HK-2 (cell line): ENCODE measurements around the gene THBS1.

Experiments used
- DNase-seq: peaks from one replicate; pipeline ENCODE4 v3.0.0-alpha.2; 2018; ENCODE audit not compliant: unreplicated experiment

THBS1 gene

DNA sequence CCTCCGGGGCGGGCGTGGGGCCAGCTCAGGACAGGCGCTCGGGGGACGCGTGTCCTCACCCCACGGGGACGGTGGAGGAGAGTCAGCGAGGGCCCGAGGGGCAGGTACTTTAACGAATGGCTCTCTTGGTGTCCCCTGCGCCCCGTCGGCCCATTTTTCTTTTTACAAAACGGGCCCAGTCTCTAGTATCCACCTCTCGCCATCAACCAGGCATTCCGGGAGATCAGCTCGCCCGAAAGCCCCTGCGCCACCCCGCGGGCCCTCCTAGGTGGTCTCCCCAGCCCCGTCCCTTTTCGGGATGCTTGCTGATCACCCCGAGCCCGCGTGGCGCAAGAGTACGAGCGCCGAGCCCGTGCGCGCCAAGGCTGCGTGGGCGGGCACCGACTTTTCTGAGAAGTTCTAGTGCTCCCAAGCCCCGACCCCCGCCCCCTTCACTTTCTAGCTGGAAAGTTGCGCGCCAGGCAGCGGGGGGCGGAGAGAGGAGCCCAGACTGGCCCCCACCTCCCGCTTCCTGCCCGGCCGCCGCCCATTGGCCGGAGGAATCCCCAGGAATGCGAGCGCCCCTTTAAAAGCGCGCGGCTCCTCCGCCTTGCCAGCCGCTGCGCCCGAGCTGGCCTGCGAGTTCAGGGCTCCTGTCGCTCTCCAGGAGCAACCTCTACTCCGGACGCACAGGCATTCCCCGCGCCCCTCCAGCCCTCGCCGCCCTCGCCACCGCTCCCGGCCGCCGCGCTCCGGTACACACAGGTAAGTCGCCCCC lies at the start of gene THBS1:
Gene THBS1, plus strand, starts transcription at position 595 of the 757 bp plus-strand sequence. CDS start 779 bp downstream, outside the sequence.
- peak; percentile 91 for DNase-seq

DNA sequence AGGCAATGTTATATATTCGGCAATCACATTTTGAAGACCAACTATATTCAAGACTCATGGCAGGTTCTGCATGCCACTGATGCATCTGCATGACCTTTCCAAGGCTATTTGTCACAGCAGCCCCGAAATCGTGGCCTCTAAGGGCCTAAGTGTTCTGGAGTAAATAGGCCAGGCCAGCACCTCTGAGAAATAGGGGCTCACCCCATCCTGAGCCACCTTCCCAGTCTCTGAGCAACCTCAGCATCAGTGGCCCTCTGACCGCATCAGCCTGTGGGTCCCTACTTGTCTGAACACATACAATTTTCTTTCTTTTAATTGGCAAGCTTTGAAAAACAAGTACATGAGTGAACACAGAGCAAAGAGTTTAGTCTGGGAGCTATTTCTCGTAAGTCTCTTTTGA lies 45.9 kb upstream of the THBS1 start:
- DNase-seq: no peak

DNA sequence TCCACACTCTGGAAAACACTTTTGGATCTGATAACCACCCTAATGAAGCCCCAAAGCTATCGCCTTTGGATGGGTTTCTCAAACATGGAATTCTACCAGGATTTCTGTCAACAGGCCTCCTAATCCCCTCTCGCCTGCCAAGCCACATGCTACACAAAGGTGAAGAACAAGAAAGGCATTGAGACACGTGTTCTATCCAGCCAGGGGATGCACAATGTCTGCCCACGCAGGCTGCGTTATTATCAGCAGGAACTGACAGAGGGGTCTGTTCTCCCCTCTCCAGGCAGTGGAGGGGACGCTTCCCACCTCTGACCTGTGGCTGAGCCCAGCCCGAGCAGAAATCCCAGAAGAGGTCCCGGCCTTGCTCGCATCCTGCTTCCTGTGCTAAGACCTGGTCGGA lies 45.4 kb upstream of the THBS1 start:
- DNase-seq: no peak

DNA sequence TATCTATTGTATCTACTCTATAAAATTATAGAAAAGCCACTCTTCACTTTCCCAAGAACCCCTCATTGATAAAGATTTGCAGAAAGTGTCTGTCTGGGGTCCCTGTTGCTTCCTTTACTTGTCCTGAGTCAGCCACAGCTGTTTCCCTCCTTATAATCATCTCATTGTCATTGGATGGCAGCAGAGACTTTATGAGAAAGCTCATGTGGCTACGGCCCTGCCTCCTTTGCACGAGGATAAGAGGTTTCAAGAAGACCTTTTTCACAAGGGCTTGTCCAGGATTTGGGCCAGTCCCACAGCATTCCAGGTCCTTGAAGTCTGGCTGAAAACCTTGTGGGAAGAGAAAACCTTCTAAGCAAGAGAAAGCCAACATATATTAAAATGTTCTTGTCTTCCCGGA lies 41.9 kb upstream of the THBS1 start:
- DNase-seq: no peak

DNA sequence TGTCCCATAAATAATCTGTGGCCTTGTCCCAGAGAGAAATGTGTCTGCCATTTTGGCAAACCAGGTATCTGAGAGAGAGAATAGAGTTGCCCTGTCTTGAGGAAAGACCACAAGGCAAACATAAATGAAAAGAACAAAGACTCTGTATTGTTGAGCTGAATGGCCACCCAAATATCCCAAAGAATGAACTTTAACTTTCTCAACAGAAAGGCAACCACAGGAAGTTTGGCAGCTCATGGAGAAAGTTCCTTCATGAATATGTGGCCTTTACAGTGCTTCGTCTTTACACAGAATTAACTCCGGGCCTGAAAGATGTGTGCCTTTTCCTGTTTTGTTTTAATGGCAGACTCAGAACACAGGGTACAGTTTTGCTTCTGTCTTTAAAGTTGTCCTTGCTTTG lies 41.4 kb upstream of the THBS1 start:
- DNase-seq: no peak

DNA sequence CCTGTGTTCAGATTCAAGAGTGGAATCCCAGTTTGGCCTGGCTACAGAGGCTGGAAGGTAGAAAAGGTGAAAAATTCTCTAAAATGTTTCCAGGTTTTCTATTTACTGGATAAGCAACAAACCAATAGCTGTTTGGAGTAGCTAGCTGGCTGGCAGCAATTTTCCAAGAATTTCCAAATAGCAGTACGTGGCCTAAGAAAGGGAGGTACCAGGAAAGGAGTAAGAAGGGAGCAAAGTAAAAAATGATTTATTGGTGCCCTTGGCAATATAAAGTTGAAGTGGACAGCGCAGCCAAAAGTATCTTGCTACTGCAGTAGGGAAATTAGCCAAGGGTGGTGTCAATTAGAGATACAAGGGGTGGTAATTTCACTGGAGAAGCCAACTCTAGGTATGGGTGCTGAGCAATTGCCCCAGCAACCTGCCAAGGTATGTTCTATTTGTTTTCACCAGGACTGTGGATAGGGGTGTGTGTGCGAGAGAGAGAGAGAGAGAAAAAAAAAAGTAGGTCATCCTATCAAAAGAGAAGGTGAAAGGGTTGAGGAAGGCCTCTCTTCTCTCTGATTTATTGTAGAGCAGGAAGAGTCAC lies 40.8 kb upstream of the THBS1 start:
- DNase-seq: no peak

DNA sequence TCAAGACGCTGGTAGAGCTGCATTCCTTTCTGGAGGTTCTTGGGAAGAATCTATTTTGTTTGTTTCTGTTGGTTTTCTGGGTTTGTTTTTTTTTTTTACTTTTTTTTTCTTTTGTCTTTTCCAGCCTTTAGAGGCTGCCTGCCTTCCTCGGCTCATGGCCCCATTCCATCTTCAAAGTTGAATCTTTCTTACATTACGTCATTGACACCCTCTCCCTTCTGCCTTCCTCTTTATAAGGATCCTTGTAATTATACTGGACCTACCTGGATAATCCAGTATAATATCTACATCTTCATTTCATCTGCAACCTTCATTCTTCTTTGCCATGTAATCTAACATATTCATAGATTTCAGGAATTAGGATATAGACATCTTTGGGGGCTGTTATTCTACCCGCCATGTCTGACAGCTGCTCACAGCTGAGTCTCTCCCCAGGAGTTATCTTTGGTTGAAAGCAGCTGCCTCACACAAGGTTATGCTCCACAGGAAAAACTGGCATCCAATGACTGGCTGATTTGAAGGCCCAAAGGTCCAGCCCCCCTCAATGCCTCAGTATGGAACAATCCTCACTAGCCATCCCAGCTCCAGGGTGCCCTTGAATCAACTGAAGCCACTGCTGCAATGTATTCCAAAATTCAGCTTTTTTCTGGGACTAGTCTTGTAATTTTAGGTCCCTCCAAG lies 38.4 kb upstream of the THBS1 start:
- DNase-seq: no peak

DNA sequence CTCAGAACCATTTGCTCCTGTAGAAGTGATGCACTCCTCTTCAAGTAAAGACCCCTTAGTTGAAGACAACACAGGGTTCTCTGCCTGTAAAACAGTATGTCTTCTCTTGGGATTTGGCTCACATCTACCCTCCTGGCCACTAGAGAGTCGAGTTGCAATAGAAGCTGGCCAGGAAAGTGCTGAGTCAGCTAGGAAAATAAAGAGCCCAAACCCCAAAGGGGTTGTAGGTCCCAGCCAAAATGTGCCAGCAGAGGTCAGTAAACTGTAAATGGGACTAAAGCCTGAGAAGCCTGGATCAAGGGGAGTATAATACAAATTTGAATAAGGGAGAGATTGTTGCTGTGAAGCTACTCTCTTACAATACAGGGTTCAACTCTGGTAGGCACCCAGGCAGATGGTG lies 37.2 kb upstream of the THBS1 start:
- no peak for DNase-seq

DNA sequence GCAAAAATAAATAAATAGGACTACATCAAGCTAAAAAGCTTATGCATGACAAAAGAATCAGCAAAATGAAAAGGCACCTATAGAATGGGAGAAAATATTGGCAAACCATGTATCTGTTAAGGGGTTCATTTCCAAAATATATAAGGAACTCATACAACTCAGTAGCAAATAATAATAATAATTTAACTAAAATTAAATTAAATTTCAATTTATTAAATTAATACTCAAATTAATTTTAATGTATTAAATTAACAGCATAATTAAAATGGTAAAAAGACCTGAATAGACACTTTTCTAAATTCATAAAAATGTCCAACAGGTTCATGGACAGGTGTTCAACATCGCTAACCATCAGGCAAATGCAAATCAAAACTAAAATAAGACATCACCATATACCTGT lies 34.0 kb upstream of the THBS1 start:
- DNase-seq: no peak

DNA sequence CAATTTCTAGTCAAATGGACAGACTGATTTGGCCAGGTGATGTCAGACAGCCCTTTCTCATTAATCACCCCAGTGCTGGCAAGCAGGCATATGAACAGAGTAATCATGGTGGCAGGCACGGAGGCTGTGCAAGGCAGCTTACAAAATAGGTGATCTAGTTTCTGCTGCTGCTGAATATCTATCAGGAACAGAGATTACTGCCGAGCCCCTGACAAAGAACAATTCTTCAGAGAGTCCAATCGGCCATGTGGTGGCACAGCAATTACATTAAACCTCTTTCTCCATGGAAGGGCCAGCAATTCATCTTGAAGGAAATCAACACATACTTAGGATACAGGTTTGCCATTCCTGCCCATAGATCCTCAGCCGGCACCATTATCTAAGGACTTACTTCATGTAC lies 32.3 kb upstream of the THBS1 start:
- no peak for DNase-seq

DNA sequence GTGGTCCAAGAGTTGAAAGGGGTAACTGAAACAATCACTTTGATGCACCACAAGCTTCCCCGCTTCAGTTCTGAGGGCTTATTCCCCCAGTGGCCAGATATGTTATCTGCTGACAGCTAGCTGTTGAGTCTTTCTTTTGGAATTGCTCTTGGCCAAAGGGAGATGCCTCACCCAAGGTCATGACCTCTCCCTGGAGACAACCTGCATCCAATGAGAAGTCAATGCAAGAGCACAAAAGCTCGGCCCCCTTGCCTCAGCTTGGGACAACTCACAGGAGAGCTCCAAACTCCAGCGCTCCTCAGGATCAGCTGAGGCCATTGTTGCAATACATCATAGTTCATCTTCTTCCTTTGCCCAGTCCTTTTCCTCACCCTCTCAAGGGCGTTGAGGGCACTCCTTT lies 31.0 kb upstream of the THBS1 start:
- DNase-seq: no peak

DNA sequence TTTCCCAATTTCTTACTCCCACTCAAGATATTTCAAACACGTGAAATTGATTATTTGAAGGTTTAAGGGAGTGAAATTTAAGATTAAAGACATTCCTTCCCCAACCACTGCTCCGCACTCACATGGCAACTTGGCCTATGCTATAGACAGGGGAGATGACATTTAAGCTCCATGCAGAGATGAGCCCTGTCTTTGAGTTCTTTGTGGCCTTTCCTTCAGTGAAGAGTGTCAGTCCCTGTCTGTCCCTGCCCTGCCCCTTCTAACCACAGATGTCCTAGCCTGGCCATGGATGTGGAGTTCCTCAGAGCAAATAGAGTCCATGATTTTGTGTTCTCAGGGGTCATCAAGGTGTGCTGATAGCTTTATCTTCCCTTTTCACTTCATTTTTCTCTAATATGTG lies 29.4 kb upstream of the THBS1 start:
- no peak for DNase-seq

DNA sequence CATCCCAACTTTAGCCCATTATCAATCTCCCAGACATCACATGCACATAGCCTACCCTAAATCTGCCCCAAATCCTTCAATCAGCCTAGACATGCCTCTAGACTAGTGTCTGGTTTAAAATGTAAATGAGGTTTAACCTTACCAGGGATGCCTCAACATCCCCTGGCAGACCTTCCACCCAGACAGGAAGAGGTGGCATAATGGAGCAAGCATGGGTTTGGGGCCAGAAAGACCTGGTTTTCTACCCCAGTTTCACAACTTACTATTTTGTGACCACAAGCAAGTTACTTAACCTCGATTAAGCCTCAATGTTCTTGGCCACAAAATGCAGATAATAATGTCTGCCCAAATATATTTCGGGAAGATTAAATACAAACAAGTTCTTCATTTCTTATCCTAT lies 28.3 kb upstream of the THBS1 start:
- DNase-seq: no peak

DNA sequence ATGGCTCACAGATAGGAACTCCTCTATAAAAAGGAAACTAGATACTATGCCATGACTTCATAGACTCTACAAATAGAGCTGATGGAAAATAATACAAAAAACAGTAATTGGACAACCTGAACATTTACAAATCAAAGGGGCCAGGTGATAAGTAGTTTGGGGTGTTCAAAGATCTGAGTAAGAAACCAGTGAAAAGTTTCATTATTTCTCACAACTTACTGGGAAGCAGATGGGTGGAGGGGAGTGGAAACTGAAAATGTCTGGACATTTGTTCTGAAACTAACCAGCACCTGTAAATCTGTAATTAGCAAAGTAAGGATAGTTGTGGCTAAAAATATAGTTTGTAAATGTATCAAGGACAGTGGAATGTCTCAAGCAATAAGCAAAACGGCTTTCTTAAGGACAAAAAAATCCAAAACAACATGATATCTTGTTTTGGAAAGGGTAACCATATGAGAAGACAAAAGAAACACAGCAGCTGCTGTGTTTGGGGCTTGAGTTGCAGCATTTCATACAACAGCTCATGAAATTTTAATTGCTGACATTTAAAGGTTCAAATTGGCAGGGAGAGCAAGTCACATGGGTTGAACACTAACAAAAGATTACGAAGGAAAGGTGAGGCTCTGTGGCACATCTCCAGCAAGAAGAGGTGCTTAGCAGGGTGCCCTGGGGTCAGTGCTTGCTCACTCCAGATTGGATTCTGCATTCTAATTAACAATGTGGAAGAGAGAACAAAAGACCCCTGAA lies 26.8 kb upstream of the THBS1 start:
- no peak for DNase-seq

DNA sequence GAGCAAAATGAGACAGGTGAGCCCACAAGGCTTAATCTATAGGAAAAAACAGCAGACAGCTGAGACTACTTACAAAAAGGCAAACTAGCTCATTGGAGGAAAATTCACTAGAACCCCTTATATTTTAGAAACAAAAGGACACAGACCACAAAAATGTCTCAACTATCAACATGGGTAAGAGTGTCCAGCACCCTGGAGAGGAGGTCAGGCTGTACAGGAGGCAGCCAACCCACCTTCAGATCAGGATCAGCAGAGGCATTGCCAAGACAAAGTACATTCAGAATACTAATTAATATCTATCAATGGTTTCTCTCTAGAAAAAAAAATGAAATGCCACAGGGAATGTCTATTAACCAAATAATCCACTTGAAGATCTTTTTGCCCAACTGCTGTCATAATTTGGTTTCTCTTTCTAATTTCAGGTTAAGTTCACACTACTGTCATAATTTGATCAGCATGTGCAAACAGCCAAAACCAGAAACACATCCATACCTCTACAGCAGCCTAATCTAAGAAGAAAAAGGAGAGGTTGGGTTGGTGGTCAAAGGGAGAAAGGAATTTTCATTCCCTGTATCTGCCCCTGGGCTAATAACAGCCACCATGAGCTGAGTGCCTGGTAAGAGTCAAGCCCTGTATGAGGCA lies 26.0 kb upstream of the THBS1 start:
- no peak for DNase-seq

DNA sequence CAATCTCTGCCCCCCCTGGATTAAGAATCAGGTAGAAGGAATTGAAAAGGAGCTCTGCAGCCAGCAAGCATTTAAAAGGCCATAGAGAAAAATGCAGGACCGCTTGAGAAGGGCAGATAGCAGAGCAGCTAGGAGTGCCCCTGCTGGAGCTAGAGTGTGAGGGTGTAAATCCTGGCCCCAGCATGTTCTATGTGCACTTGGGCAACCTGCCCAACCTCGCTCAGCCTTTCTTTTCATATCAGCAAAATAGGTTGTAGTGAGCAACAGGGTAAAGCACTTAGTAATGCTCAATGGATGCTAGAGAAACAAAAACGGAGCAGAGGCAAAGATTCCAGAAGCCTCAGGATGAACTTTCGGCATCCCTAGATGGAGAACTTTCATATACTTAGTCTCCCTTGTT lies 25.0 kb upstream of the THBS1 start:
- DNase-seq: no peak

DNA sequence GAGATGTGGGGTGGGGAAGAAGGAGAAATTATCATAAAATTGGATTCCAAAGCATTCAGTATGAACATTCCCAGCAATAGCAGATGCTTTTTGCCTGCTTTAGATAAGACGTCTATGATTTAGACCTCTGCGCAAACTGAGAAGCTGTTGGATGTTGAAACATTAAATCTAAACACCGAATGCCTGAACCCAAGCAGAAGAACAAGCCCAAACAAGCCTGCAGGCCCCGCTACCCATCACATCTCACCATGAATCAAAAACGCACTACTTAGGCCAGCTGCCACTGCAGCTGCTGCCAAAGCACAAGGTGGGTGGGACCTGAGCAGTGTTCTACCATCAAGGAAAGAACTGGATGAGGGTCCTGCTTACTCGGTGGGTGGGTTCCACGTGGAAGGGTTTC lies 24.4 kb upstream of the THBS1 start:
- no peak for DNase-seq

DNA sequence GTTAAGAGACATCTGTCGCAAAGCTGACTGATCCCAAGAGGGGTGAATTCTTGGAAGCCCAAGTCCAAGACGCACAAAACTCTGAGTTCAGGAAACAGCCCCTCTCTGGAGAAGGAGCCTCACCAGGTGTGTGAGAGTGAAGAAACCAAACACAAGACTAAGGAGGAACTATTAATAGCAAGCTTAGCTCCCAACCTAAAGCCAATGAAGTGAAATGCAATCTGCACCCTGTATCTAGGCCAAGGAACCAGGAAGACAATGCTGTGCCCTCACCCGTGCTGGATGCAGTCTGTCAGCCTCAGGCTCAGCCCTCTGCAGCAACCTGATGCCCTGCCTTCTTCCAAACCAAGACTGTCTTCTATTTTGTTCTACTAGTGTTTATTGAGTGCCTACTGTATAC lies 22.5 kb upstream of the THBS1 start:
- no peak for DNase-seq

DNA sequence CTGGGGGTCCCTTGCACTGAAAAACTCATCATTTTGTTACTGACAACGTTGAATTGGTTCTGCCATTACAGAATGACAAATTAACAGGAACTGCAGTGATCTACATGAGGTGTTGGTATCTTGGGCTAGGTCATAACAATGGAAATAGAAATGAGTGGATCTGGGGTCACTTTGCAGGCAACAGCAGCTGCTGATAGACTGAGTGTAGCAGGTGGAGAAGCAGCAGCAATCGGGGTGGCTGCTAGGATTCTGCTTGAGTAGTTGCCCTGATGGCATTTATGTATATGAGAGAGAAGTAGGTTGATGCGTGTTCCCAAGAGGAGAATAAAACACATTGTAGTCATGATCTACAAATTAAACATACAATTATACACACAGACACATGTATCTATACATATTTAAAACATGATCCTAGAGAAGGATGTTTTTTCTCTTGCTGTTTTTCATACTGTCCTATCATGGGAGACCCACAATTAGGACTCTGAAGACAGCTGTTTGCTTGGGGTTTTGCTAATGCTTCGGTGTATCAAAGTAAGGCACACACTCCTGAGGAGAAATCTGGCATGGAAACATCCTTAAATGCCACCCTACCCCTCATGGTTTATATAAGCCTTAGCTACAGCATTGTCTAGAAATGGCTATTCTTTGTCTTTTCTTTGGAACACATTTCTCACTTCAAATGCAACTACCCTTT lies 15.8 kb upstream of the THBS1 start:
- DNase-seq: no peak

DNA sequence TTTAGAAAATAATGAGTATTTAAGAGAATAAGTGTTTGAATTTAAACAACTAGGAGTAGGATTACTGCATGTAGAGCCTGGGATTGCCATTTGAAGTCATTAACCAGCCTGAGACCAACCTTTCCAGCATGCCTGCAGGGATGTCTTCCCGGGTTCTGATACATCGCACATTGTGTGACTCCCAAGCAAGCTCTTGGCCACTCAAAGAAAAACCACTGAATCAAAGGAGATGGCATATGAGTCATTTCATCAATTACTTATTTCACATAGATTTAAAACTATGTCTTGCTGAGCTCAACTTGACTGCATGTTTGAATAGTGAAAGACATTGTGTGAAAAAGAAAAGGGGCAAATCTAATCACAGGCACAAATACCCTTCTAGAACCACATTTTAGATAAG lies 15.0 kb upstream of the THBS1 start:
- DNase-seq: no peak

DNA sequence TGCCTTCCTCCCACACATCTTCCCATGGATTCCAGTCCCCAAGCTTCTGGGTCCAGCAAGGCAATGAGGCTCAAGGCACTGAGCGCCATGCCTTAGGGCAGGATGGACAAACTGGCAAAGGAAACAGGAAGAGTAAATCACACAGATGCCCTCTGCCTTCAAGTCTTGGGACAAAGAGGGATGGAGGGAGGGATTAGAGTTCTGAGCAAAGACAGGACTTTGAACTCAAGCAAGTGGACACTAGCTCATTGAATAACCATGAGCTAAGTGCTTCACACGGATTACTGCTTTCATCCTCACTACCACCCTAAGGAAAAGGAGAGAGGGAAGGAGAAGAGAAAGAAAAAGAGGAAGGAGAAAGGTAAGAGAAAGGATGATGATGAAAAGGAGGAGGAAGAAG lies 7.6 kb upstream of the THBS1 start:
- no peak for DNase-seq

DNA sequence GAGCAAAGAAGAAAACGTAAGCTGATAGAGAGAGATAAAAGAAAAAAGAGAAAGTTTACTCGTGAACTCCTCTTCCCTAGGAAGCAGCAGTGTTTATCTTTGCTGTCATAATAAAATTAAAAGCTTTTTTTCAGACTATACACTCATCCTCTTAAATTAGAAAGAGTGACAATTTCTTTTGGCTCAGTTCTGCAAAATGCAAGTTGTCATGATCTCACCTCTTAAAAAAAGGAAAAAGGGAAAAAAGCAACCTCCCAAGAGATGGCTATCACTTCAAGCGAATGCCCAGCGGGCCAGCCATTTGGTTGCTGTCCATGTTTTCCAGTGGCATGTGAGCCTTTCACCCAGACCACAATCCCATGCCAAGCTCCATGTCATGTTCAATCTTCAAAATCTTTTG lies 7.0 kb upstream of the THBS1 start:
- no peak for DNase-seq
